ENCODE data around the gene GAGE12H.
"Not testable (repeated sequence)": the region's sequence is repeated elsewhere in the genome, so short reads cannot be mapped to it uniquely, and the experiment has no call there.

- TF ChIP-seq CTCF, EP300 (IDR thresholded peaks at IDR 0.05): not testable (repeated sequence)
Measured at GRCh38 chrX:49570100-49570499, 9.6 kb upstream of the GAGE12H start, which contains the start of gene GAGE12G.
